H9 (cell line): ENCODE results near the gene COX8C. TPM values are rescaled to one million over a fixed set of nuclear protein-coding genes. Genes with fewer than 3 reads are reported as not detected.
A peak's percentile ranks its signal among the peaks of the same experiment; 100 is the strongest.

ENCODE experiments used
- DNase-seq: peaks from one replicate; pipeline ENCODE4 v3.0.0-alpha.2; 2017
- H2AFZ ChIP-seq: one replicate; pipeline ENCODE4 v1.6.1; 2013; ENCODE audit warnings: mild to moderate bottlenecking, low read length, control low read depth, moderate library complexity
- H2AK5ac ChIP-seq: 2 replicates; pipeline ENCODE4 v1.6.1; 2013; ENCODE audit warnings: low read length, control low read depth, mixed read lengths; ENCODE audit not compliant: insufficient read length
- H2BK120ac ChIP-seq: one replicate; pipeline ENCODE4 v1.6.1; 2013; ENCODE audit warnings: low read depth, mild to moderate bottlenecking, low read length, control low read depth, inconsistent platforms; ENCODE audit not compliant: poor library complexity, severe bottlenecking
- H2BK12ac ChIP-seq: 2 replicates; pipeline ENCODE4 v1.6.1; 2013; ENCODE audit warnings: low read length, control low read depth, mixed read lengths, low read depth; ENCODE audit not compliant: insufficient read length
- H2BK15ac ChIP-seq: 2 replicates; pipeline ENCODE4 v1.6.1; 2013; ENCODE audit warnings: low read depth, low read length, control low read depth
- H2BK20ac ChIP-seq: one replicate; pipeline ENCODE4 v1.6.1; 2013; ENCODE audit warnings: low read depth, mild to moderate bottlenecking, low read length, control low read depth, inconsistent platforms; ENCODE audit not compliant: poor library complexity, severe bottlenecking
- H2BK5ac ChIP-seq: 2 replicates; pipeline ENCODE4 v1.6.1; 2013; ENCODE audit warnings: low read length, control low read depth, mixed read lengths; ENCODE audit not compliant: insufficient read length
- H3K14ac ChIP-seq: 2 replicates; pipeline ENCODE4 v1.6.1; 2013; ENCODE audit warnings: low read length, control low read depth; ENCODE audit not compliant: insufficient read depth
- H3K18ac ChIP-seq: 2 replicates; pipeline ENCODE4 v1.6.1; 2013; ENCODE audit warnings: low read depth, mild to moderate bottlenecking, mixed read lengths, low read length, control low read depth; ENCODE audit not compliant: insufficient read length
- H3K23ac ChIP-seq: 2 replicates; pipeline ENCODE4 v1.6.1; 2013; ENCODE audit warnings: low read length, control low read depth, mixed read lengths, low read depth; ENCODE audit not compliant: insufficient read length
- H3K23me2 ChIP-seq: 2 replicates; pipeline ENCODE4 v1.6.1; 2013; ENCODE audit warnings: low read depth, mild to moderate bottlenecking, mixed read lengths, low read length, control low read depth; ENCODE audit not compliant: insufficient read length, poor library complexity, severe bottlenecking
- H3K27ac ChIP-seq: 2 replicates; pipeline ENCODE4 v1.5.1; 2013; ENCODE audit warnings: low read length, control low read depth, mixed read lengths, low read depth; ENCODE audit not compliant: insufficient read length
- H3K27me3 ChIP-seq: 2 replicates; pipeline ENCODE4 v1.6.1; 2013; ENCODE audit warnings: low read length, control low read depth, inconsistent platforms; ENCODE audit not compliant: insufficient read depth
- H3K4ac ChIP-seq: 2 replicates; pipeline ENCODE4 v1.6.1; 2013; ENCODE audit warnings: low read depth, mild to moderate bottlenecking, control low read depth, inconsistent platforms, low read length, moderate library complexity
- H3K4me1 ChIP-seq: 2 replicates; pipeline ENCODE4 v1.6.1; 2013; ENCODE audit warnings: low read length, control low read depth, inconsistent platforms; ENCODE audit not compliant: insufficient read depth
- H3K4me2 ChIP-seq: 2 replicates; pipeline ENCODE4 v1.6.1; 2013; ENCODE audit warnings: low read length, control low read depth, mixed read lengths; ENCODE audit not compliant: insufficient read length, insufficient read depth
- H3K56ac ChIP-seq: 2 replicates; pipeline ENCODE4 v1.6.1; 2013; ENCODE audit warnings: low read depth, mild to moderate bottlenecking, mixed read lengths, low read length, control low read depth; ENCODE audit not compliant: insufficient read length
- H3K79me1 ChIP-seq: 2 replicates; pipeline ENCODE4 v1.6.1; 2013; ENCODE audit warnings: low read depth, mild to moderate bottlenecking, moderate library complexity, low read length, control low read depth, inconsistent platforms; ENCODE audit not compliant: insufficient read depth, poor library complexity, severe bottlenecking
- H3K79me2 ChIP-seq: 2 replicates; pipeline ENCODE4 v1.6.1; 2013; ENCODE audit warnings: low read length, control low read depth, inconsistent platforms; ENCODE audit not compliant: insufficient read depth
- H3K9ac ChIP-seq: 2 replicates; pipeline ENCODE4 v1.6.1; 2013; ENCODE audit warnings: low read length, control low read depth, mixed read lengths; ENCODE audit not compliant: insufficient read length; ENCODE audit errors: extremely low read depth
- H3K9me3 ChIP-seq: one replicate; pipeline ENCODE4 v1.6.1; 2013; ENCODE audit warnings: low read depth, low read length, inconsistent platforms; ENCODE audit not compliant: control insufficient read depth
- H3T11ph ChIP-seq: one replicate; pipeline ENCODE4 v1.6.1; 2013; ENCODE audit warnings: mild to moderate bottlenecking, low read length, control low read depth, inconsistent platforms
- H4K20me1 ChIP-seq: one replicate; pipeline ENCODE4 v1.6.1; 2013; ENCODE audit not compliant: control insufficient read depth, insufficient read length, insufficient read depth
- H4K5ac ChIP-seq: 2 replicates; pipeline ENCODE4 v1.6.1; 2013; ENCODE audit warnings: low read depth, mild to moderate bottlenecking, mixed read lengths, low read length, control low read depth; ENCODE audit not compliant: insufficient read length
- H4K8ac ChIP-seq: replicated peaks from 2 replicates; pipeline ENCODE4 v1.6.1; 2013; ENCODE audit warnings: low read length, control low read depth, mixed read lengths, low read depth; ENCODE audit not compliant: insufficient read length
- H4K91ac ChIP-seq: 2 replicates; pipeline ENCODE4 v1.6.1; 2013; ENCODE audit warnings: low read depth, mild to moderate bottlenecking, moderate library complexity, mixed read lengths, low read length, control low read depth; ENCODE audit not compliant: insufficient read length
- H3K27ac Mint-ChIP-seq, 3 experiments: 2 replicates in 2 of 3; 3 replicates in 1 of 3; pipeline ENCODE4 v1.8.0; 2020 to 2021; ENCODE audit warnings: mixed read lengths in 3 of 3, mild to moderate bottlenecking in 1 of 3, moderate library complexity in 1 of 3
- H3K27me3 Mint-ChIP-seq: 2 replicates; pipeline ENCODE4 v1.8.0; 2021; ENCODE audit warnings: low read depth, mild to moderate bottlenecking, moderate library complexity, mixed read lengths
- H3K36me3 Mint-ChIP-seq, 3 experiments: 2 replicates in 2 of 3; 3 replicates in 1 of 3; pipeline ENCODE4 v1.8.0; 2020 to 2021; ENCODE audit warnings: low read depth in 3 of 3, mixed read lengths in 3 of 3; ENCODE audit not compliant: insufficient read depth in 1 of 3
- H3K4me1 Mint-ChIP-seq, 2 experiments: 2 replicates each; pipeline ENCODE4 v1.8.0; 2020; ENCODE audit warnings: mixed read lengths in 2 of 2
- H3K4me3 Mint-ChIP-seq, 2 experiments: 2 replicates in 1 of 2; 3 replicates in 1 of 2; pipeline ENCODE4 v1.8.0; 2020 to 2021; ENCODE audit warnings: mild to moderate bottlenecking in 2 of 2, mixed read lengths in 2 of 2, moderate library complexity in 1 of 2
- H3K9me3 Mint-ChIP-seq, 2 experiments: 2 replicates in 1 of 2; 3 replicates in 1 of 2; pipeline ENCODE4 v1.8.0; 2020; ENCODE audit warnings: mild to moderate bottlenecking in 2 of 2, mixed read lengths in 2 of 2, moderate library complexity in 1 of 2
- WGBS: extraction: QIAGEN DNeasy Blood & Tissue Kit; methylation state at CpG from one replicate; pipeline ENCODE4 v1.1.7; 2013; ENCODE audit warnings: missing lambda C conversion rate, low lambda C conversion rate, mixed read lengths; ENCODE audit not compliant: insufficient read length; ENCODE audit errors: extremely low coverage; 5-methylcytosine and 5-hydroxymethylcytosine counted together
- total RNA-seq: library from RNA; stranded (reverse); gene quantifications from 2 replicates; pipeline ENCODE4 v1.2.1, GENCODE V29; 2021
- TF ChIP-seq, protein P1 (sequence below): fragments of 200-600 bp; sonication (generic); conservative IDR thresholded peaks from 3 replicates; pipeline ENCODE4 v1.8.0; 2021; ENCODE audit warnings: antibody characterized with exemption, mild to moderate bottlenecking

The COX8C gene
- total RNA-seq, 1 experiment from 2014 or later = not detected

DNA sequence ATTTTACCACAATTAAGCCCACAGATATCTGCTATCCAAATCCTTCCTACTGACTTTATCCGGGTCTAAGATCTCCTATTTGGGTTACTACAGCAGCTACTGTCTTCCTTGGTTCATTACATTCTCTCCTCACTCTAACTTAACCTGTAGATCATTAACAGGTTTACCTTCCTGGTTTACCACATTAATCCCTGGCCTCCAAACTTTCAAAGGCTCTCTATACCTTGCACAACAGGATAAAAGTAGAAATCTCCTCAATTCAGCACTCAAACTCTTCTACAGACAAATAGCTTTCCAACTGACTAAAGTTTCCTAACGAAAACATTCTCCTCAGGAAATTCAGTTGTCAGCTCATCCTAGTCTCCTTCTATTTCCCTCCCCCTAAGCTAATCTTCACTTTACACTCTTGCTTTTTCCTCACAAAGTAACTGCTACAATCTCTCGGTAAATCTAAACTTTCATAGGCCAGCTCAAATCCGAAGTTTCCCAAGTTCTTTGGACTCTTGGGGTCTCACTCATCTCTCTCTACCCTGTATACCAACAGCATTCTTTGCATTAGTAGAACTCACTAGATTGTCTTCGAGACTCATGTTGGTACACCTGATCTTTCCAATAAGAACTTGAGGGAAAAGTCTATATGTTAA is 16.9 kb upstream of the COX8C start:
- TF ChIP-seq, protein P1, sequence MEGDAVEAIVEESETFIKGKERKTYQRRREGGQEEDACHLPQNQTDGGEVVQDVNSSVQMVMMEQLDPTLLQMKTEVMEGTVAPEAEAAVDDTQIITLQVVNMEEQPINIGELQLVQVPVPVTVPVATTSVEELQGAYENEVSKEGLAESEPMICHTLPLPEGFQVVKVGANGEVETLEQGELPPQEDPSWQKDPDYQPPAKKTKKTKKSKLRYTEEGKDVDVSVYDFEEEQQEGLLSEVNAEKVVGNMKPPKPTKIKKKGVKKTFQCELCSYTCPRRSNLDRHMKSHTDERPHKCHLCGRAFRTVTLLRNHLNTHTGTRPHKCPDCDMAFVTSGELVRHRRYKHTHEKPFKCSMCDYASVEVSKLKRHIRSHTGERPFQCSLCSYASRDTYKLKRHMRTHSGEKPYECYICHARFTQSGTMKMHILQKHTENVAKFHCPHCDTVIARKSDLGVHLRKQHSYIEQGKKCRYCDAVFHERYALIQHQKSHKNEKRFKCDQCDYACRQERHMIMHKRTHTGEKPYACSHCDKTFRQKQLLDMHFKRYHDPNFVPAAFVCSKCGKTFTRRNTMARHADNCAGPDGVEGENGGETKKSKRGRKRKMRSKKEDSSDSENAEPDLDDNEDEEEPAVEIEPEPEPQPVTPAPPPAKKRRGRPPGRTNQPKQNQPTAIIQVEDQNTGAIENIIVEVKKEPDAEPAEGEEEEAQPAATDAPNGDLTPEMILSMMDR = no peak
- no peak overlapping the region for H2BK5ac ChIP-seq
- H3K27me3 ChIP-seq = no peaks in the 10 kb centered on the region
- no peak overlapping the region for H3T11ph ChIP-seq
- Mint-ChIP-seq H3K9me3 (no peaks in the 10 kb centered on the region), H3K36me3 (peaks cover 0 to 1% (median under 1%) of the 10 kb centered on the region in 3 experiments; a peak in 2 of 7 replicates), H3K4me3 (no peak overlapping the region; a peak in 1 of 5 replicates), H3K27ac (peak overlapping the region in 1 of 3 experiments; percentile 6; a peak in 2 of 7 replicates), H3K27me3 (no peaks in the 10 kb centered on the region), H3K4me1 (peaks cover 39 to 40% of the 10 kb centered on the region in 2 experiments)
- no peak overlapping the region for H2BK15ac ChIP-seq
- H3K18ac ChIP-seq = no peak overlapping the region
- DNase-seq = no peak
- H3K79me1 ChIP-seq = peaks cover 9% of the 10 kb centered on the region
- no peak overlapping the region for H2BK120ac ChIP-seq
- peaks cover 7% of the 10 kb centered on the region for H3K23me2 ChIP-seq
- no peak overlapping the region for H4K91ac ChIP-seq
- no peak overlapping the region for H2BK12ac ChIP-seq
- no peak overlapping the region for H2AFZ ChIP-seq
- no peak overlapping the region for H3K4me2 ChIP-seq
- no peak overlapping the region for H3K14ac ChIP-seq
- 0 out of 2 replicates have a peak, but pooled peaks cover 2% of the 10 kb centered on the region for H3K4me1 ChIP-seq
- no CpG with 5 or more reads among the region's 5 CpGs for WGBS
- no peak overlapping the region for H3K23ac ChIP-seq
- no peaks in the 10 kb centered on the region for H3K9me3 ChIP-seq
- H3K27ac ChIP-seq = no peak overlapping the region
- no peak overlapping the region for H3K9ac ChIP-seq
- no peak overlapping the region for H2BK20ac ChIP-seq
- no peak overlapping the region for H3K56ac ChIP-seq
- H3K4ac ChIP-seq = no peak overlapping the region
- no peaks in the 10 kb centered on the region for H4K20me1 ChIP-seq
- no peak overlapping the region for H4K8ac ChIP-seq
- peaks cover 29% of the 10 kb centered on the region for H3K79me2 ChIP-seq
- no peak overlapping the region for H4K5ac ChIP-seq
- no peak overlapping the region for H2AK5ac ChIP-seq
